HG03025 (cell line): ENCODE data around the gene HELZ2.
"Not testable (repeated sequence)": the region's sequence is repeated elsewhere in the genome, so short reads cannot be mapped to it uniquely, and the experiment has no call there.

Experiments
- ATAC-seq: cut with Tn5 transposase; IDR thresholded peaks from one replicate; pipeline ENCODE4 v1.9.1; 2021; ENCODE audit warnings: mild to moderate bottlenecking, moderate library complexity; ENCODE audit not compliant: unreplicated experiment, low FRiP score

Gene HELZ2

DNA sequence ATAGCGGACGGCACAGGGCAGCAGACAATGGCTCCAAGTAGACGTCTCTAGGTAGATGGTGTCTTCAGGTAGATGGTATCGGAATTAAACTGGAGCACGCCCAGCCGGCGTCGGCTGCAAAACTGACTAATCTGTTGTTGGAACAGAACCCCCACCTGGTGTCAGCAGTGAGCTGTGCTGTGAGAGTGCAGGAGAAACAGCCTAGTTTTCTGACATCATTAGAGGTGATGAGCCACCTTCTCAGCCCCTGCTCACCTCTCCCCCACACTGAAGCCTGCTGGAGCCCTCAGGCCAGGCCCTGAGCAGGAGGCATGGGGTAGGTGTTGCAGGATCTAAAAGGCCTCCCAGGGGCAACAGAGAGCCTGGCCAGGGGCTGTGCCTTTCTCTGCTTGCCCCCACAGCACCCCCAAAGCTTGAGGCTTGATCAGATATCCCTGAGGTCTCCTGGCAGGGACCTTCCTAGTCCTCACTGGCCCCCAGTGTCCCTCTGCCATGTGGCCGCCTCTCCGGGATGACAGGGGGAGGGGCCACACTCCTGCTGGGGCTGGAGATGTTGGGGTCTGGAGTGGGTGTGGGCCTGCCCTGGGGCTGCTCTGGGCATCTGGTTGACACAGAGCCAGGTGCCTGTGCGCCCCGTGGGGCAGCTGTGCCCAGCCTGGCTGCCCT lies 6.9 kb upstream of the HELZ2 start:
- no peak for ATAC-seq

DNA sequence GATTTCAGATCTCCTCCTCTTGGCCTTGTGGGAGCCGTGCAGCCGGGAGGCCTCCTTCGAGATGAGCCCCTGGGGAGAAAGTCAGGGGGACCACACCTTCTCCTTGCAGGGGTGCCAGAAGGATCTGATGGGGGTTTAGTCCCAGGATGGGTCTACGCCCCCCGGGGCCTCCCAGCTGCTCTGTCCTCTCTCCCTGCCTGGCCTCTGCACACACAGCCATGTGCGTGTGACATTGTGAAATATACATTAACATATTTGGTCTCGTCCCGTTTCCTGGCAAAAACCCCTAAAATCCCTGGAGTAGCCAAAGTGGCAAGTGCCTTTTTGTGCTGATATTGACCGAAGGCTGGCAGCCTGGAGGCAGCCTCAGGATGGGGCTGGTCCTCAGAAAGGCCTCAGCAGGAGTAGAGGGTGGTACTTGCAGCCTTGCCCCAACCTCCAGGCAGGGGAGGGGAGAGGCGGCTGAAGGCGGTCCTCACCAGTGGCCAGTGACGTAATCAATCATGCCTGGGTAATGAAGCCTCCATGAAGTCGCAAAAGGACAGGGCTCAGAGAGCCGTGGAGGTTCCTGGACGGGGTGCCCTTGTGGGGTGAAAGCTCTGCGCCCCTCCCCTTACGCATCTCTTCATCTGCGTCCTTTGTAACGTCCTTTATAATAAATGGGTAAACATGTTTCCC lies 5.1 kb upstream of the HELZ2 start:
- no peak for ATAC-seq

DNA sequence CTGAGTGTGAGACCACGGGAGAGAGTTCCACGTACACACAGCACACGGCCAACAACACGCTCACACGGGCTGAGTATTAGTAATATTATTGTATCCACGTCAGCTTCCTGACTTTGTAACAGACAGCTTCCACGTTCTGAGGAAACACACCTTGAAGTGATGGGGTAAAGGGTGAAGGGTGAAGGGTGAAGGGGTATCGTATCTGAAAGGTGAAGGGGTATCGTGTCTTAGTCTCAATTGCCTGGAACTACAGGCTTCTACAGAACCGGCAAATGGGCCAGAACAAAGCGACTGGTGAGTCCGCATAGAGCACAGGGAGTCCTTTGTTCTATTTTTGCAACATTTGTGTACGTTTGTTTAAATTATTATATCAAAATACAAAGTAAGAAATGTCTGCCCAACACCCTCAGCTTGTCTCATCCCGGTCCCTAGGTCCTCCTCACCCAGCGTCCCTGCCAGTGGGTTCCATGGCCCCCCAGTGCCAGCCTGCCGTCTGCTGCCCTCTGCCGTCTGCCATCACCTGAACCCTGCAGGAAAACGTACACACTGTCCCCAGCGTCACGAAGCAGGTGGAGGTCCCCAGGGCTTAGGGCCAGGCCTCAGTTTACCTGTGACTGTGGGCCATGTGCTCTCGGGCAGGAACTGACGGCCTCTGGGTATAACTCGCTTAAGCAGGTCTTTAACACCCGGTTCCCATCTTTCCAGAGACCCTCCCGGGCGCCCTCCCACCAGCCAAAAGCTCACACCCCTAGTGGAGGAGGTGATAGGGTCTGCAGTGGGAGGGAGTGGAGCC lies 4.4 kb upstream of the HELZ2 start:
- ATAC-seq = no peak

GRCh38 chr20:63577317-63577894 lies 3.4 kb upstream of the HELZ2 start:
- ATAC-seq = no peak

DNA sequence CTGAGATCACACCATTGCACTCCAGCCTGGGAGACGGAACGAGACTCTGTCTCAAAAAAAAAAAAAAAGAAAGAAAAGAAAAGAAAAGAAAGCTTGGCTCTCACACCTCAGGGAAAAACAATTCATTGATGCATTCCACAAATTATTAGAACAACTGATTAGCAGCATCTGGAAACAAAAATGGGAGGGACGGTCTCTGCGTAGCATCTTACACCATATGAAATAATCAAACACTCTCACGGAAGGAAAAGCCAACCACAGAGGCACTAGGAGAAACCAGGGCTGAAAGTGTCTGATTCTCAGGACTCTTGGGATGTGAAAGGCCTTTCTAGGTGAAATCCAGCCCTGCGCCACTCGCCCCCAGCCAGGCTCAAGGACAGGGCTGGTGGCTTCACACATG lies 2.3 kb upstream of the HELZ2 start:
- no peak for ATAC-seq

DNA sequence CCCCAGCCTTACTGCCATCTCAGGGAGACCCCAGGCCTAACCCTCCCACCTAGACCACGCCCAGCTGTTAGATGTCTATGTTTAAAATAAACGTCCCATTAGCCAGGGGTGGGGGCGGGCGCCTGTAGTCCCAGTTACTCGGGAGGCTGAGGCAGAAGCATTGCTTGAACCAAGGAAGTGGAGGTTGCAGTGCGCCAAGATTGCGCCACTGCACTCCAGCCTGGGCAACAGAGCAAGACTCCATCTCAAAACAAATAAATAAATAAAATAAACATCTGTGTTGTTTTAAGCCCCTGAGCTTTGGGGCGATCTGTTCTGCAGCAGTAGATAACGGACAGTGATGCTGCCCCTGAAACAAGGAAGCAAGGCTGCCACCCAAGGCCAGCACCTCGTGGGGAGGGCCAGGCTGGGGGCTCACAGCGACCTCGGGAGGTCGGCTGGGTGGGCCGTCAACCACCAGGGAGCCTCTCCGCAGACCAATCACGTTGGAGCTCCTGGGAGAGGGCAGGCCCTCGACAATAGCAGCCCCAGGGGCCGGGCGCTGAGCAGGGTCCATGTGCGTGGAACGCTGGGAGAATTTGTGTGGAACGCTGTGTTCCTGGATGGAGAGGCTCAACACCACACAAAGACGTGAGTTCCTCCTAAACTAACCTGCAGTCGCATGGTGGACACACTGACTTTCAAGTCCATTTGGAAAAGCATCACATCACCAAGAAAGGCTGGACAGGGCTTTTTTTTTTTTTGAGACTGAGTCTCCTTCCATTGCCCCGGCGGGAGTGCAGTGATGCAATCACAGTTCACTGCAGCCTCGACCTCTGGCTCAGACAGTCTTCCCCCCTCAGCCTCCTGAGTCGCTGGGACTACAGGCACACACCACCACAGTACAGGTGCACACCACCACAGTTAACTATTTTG lies 1.0 kb upstream of the HELZ2 start:
- no peak for ATAC-seq

GRCh38 chr20:63573647-63574131 lies 350 bp downstream of the HELZ2 start:
- ATAC-seq = no peak

DNA sequence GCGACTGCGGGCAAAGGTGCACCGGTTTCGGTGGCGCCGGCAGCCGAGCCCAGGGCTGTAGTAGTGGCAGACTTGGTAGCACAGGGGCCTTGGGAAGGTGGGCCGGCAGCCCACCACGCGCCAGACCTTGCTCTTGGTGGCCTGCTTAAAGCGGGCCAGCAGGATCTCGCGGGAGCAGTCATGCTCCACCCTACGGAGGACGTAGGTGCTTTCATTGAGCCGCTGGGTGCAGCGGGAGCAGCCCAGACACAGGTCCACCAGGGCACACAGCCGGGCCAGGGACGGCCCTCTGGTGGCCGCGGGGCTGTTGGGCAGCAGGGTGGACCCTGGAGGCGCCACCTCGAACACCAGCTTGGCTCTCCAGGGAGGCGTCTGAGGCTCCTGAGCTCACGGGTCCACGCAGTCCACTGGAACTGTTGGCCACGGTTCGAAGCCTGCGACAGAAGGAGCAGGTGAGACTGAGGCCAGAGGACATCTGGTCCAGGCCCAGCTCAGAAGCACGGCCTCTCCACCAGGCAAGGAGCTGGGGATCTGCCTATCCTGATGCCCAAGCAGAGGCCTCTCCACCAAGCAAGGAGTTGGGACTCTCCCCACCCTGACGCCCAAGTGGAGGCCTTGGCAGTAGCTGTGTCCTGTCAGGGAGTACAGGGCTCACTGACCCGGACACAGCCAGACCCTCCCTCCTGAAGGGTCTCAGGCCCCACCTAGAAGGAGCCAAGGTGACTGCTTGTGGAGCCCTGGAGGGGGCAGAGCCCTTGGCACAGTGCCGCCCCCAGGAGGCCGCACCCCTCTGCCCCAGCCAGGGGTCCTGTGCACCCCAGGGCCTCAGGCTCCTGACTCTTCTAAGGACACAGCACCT lies 1.0 kb downstream of the HELZ2 start:
- ATAC-seq = no peak

- ATAC-seq = no peak
Measured at GRCh38 chr20:63572071-63572787, 1.8 kb downstream of the HELZ2 start.

DNA sequence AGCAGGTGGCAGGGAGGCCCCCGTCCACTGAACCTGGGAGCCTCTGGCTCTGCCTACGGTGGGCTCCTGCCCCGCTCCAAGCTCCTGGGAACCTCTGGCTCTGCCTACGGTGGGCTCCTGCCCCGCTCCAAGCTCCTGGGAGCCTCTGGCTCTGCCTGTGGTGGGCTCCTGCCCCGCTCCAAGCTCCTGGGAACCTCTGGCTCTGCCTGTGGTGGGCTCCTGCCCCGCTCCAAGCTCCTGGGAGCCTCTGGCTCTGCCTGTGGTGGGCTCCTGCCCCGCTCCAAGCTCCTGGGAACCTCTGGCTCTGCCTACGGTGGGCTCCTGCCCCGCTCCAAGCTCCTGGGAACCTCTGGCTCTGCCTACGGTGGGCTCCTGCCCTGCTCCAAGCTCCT lies 3.0 kb downstream of the HELZ2 start:
- not testable (repeated sequence) for ATAC-seq

GRCh38 chr20:63570281-63571086 lies 3.6 kb downstream of the HELZ2 start:
- no peak for ATAC-seq

- ATAC-seq = no peak
Measured at GRCh38 chr20:63568986-63569949, 4.8 kb downstream of the HELZ2 start.

GRCh38 chr20:63568170-63568981 lies 5.7 kb downstream of the HELZ2 start:
- ATAC-seq = no peak

GRCh38 chr20:63567386-63568169 lies 6.5 kb downstream of the HELZ2 start:
- ATAC-seq = no peak

GRCh38 chr20:63567136-63567385 lies 7.0 kb downstream of the HELZ2 start:
- ATAC-seq = no peak
